K562 (cell line): ENCODE data around the gene LCNL1. TPM values are rescaled to one million over a fixed set of nuclear protein-coding genes. Genes with fewer than 3 reads are reported as not detected.

Experiments used
- CBX1 ChIP-seq: sonication (generic); IDR thresholded peaks from 2 replicates; pipeline ENCODE4 v1.6.1; 2016; ENCODE audit warnings: antibody characterized with exemption, low read depth, mild to moderate bottlenecking
- CREBBP ChIP-seq: IDR thresholded peaks from one replicate; pipeline ENCODE4 v1.6.1; 2012; ENCODE audit warnings: low read depth, mild to moderate bottlenecking, control low read depth, inconsistent platforms, low read length
- GABPA ChIP-seq: fragments of 200-800 bp; sonication (Bioruptor generic); conservative IDR thresholded peaks from 2 replicates; pipeline ENCODE4 v1.6.1; 2016; ENCODE audit warnings: low read depth, missing genetic modification characterization, missing compliant biosample characterization
- HINFP ChIP-seq: fragments of 450-650 bp; conservative IDR thresholded peaks from 2 replicates; pipeline ENCODE4 v1.6.1; 2016; ENCODE audit warnings: missing genetic modification characterization, low read depth, mild to moderate bottlenecking, control low read depth, missing compliant biosample characterization
- HNRNPL ChIP-seq: fragments of 200-400 bp; formaldehyde crosslinking; IDR thresholded peaks from 2 replicates; pipeline ENCODE4 v1.6.1; 2017; ENCODE audit warnings: low read depth, mild to moderate bottlenecking, low read length
- MAFK ChIP-seq: IDR thresholded peaks from 2 replicates; pipeline ENCODE4 v1.6.1; 2011; ENCODE audit warnings: low read length, improper control_type of control experiment
- MTA2 ChIP-seq: fragments of 450-650 bp; IDR thresholded peaks from 2 replicates; pipeline ENCODE4 v1.6.1; 2016; ENCODE audit warnings: low read depth
- NFIX ChIP-seq: fragments of 250-450 bp; sonication (Bioruptor Pico); IDR thresholded peaks from 2 replicates; pipeline ENCODE4 v1.4.0; 2020; ENCODE audit warnings: low read depth, mild to moderate bottlenecking, moderate library complexity
- SMARCE1 ChIP-seq: fragments of 450-650 bp; IDR thresholded peaks from 2 replicates; pipeline ENCODE4 v1.7.1; 2016; ENCODE audit warnings: mild to moderate bottlenecking
- UBTF ChIP-seq, 2 experiments: IDR thresholded peaks; 2 replicates each; pipeline ENCODE4 v1.6.1; 2012; ENCODE audit warnings: improper control_type of control experiment in 2 of 2, low read depth in 2 of 2, low read length in 2 of 2, borderline replicate concordance in 1 of 2
- ZHX1 ChIP-seq: fragments of 150-350 bp; conservative IDR thresholded peaks from 2 replicates; pipeline ENCODE4 v1.6.1; 2014; ENCODE audit warnings: low read length
- ZNF830 ChIP-seq: fragments of 250-450 bp; sonication (Bioruptor Pico); IDR thresholded peaks from 2 replicates; pipeline ENCODE4 v1.5.0; 2021; ENCODE audit warnings: mild to moderate bottlenecking
- polyA plus RNA-seq, 8 experiments: library from polyadenylated mRNA; depleted of rRNA in 4 of 8; stranded (reverse) in 5 of 8; unstranded in 3 of 8; fragments of >200 nt; fragmentation: Nextera tagmentation in 2 of 8; fragmentation: Illumina TruSeq in 1 of 8; extraction: Ambion mirVana in 2 of 8; extraction: Trizol in 1 of 8; gene quantifications; 2 replicates each; pipeline versions ENCODE4 v1.2.1 to v1.2.3, GENCODE V29; 2011 to 2014; ENCODE audit warnings: inconsistent platforms in 1 of 8, missing spikeins in 1 of 8
- total RNA-seq, 7 experiments: library from RNA; depleted of rRNA in 6 of 7; stranded (reverse); fragments of >200 nt in 6 of 7; fragmentation: Illumina TruSeq in 2 of 7; extraction: Trizol in 2 of 7; gene quantifications; 2 replicates each; pipeline versions ENCODE4 v1.2.1 to v1.2.3, GENCODE V29; 2011 to 2021; ENCODE audit warnings: low replicate concordance in 1 of 7
- TF ChIP-seq, protein P1 (sequence below): sonication (generic); formaldehyde crosslinking; IDR thresholded peaks from 2 replicates; pipeline ENCODE4 v1.8.1; 2023; ENCODE audit warnings: mild to moderate bottlenecking, missing genetic modification reagents
- TF ChIP-seq, protein P2 (sequence below): fragments of 250-450 bp; sonication (Bioruptor Pico); IDR thresholded peaks from 2 replicates; pipeline ENCODE4 v1.5.1; 2021; ENCODE audit warnings: mild to moderate bottlenecking

The LCNL1 gene
- total and polyA plus RNA-seq, 9 of the 15 experiments (the other 6 are each of a cell fraction or from before 2014, with no cell fraction given): 0.04 to 0.16 (median 0.04) TPM; not detected in 4

DNA sequence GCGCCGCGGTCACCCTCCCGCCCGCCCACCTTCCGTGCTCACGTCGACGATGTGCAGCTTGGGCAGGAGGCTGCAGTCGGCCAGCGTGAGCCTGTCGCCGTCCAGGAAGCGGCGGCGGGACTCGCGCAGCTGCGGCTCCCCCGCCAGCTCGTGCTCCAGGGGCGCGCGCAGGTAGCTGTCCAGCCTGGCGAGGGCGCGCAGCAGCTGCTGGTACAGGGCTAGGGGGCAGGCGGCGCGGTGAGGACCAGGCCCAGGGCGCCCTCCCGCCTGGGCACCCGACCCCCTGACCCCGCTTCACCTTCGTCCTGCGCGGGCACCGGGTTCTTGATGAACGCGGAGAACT is 12.1 kb downstream of the LCNL1 start (continued):
- TF ChIP-seq, protein P1, sequence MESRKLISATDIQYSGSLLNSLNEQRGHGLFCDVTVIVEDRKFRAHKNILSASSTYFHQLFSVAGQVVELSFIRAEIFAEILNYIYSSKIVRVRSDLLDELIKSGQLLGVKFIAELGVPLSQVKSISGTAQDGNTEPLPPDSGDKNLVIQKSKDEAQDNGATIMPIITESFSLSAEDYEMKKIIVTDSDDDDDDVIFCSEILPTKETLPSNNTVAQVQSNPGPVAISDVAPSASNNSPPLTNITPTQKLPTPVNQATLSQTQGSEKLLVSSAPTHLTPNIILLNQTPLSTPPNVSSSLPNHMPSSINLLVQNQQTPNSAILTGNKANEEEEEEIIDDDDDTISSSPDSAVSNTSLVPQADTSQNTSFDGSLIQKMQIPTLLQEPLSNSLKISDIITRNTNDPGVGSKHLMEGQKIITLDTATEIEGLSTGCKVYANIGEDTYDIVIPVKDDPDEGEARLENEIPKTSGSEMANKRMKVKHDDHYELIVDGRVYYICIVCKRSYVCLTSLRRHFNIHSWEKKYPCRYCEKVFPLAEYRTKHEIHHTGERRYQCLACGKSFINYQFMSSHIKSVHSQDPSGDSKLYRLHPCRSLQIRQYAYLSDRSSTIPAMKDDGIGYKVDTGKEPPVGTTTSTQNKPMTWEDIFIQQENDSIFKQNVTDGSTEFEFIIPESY (CRISPR knock-in tag): peak; percentile 97
- TF ChIP-seq MTA2 (no peak), HNRNPL (0 out of 2 replicates have a peak, but pooled peaks have one; percentile 39), SMARCE1 (no peak), CREBBP (no peak), ZHX1 (no peak), GABPA (no peak), MAFK (no peak), HINFP (tag) (no peak), ZNF830 (CRISPR knock-in tag) (no peak), NFIX (no peak), CBX1 (no peak), UBTF (IDR thresholded peaks at IDR 0.05; ENCODE audit: borderline replicate concordance in 1 of 2, low read depth in 2 of 2, low read length in 2 of 2) (no peak)
- TF ChIP-seq, protein P2, sequence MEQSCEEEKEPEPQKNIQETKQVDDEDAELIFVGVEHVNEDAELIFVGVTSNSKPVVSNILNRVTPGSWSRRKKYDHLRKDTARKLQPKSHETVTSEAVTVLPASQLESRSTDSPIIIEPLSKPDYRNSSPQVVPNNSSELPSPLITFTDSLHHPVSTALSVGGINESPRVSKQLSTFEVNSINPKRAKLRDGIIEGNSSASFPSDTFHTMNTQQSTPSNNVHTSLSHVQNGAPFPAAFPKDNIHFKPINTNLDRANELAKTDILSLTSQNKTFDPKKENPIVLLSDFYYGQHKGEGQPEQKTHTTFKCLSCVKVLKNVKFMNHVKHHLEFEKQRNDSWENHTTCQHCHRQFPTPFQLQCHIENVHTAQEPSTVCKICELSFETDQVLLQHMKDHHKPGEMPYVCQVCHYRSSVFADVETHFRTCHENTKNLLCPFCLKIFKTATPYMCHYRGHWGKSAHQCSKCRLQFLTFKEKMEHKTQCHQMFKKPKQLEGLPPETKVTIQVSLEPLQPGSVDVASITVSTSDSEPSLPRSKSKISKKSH (CRISPR knock-in tag): no peak
